ENCODE data around the gene SEC14L1.

The SEC14L1 gene

GRCh38 chr17:77163001-77163400 lies 22.2 kb downstream of the SEC14L1 start:
- DNase-seq (ENCODE audit: low spot score), result no peak

- DNase-seq (ENCODE audit: low spot score), result no peak
These were observed 22.9 kb downstream of the SEC14L1 start for GRCh38 chr17:77163511-77164280.

GRCh38 chr17:77164483-77165091 lies 23.8 kb downstream of the SEC14L1 start:
- no peak for DNase-seq (ENCODE audit: low spot score)

- no peak for DNase-seq (ENCODE audit: low spot score)
These were observed 24.8 kb downstream of the SEC14L1 start for GRCh38 chr17:77165577-77165976.

GRCh38 chr17:77167472-77168306 lies 26.9 kb downstream of the SEC14L1 start:
- no peak for DNase-seq (ENCODE audit: low spot score)

- DNase-seq (ENCODE audit: low spot score), result no peak
These were observed 32.3 kb downstream of the SEC14L1 start for GRCh38 chr17:77173104-77173503.

GRCh38 chr17:77174928-77175661 lies 34.3 kb downstream of the SEC14L1 start:
- no peak for DNase-seq (ENCODE audit: low spot score)

- DNase-seq (ENCODE audit: low spot score), result no peak
These were observed 36.4 kb downstream of the SEC14L1 start for GRCh38 chr17:77177002-77177741.

GRCh38 chr17:77178050-77178449 lies 37.3 kb downstream of the SEC14L1 start:
- DNase-seq (ENCODE audit: low spot score), result no peak

GRCh38 chr17:77178563-77178962 lies 37.8 kb downstream of the SEC14L1 start:
- no peak for DNase-seq (ENCODE audit: low spot score)

- DNase-seq (ENCODE audit: low spot score), result no peak
These were observed 40.0 kb downstream of the SEC14L1 start for GRCh38 chr17:77180503-77181357.

GRCh38 chr17:77182205-77183172 lies 41.7 kb downstream of the SEC14L1 start:
- no peak for DNase-seq (ENCODE audit: low spot score)

GRCh38 chr17:77184474-77184873 lies 43.7 kb downstream of the SEC14L1 start:
- no peak for DNase-seq (ENCODE audit: low spot score)

GRCh38 chr17:77185137-77185536 lies 44.4 kb downstream of the SEC14L1 start:
- DNase-seq (ENCODE audit: low spot score), result no peak

GRCh38 chr17:77186141-77186604 lies 45.4 kb downstream of the SEC14L1 start:
- no peak for DNase-seq (ENCODE audit: low spot score)

GRCh38 chr17:77188084-77189066 lies 47.6 kb downstream of the SEC14L1 start:
- DNase-seq (ENCODE audit: low spot score), result no peak

GRCh38 chr17:77189148-77189547 lies 48.4 kb downstream of the SEC14L1 start:
- no peak for DNase-seq (ENCODE audit: low spot score)

GRCh38 chr17:77190576-77190975 lies 49.8 kb downstream of the SEC14L1 start:
- DNase-seq (ENCODE audit: low spot score), result no peak

All from hematopoietic multipotent progenitor cell treated with erythropoietin and hydrocortisone succinate and interleukin-3 and kit ligand, for 17 days (in vitro differentiated cells).